ENCODE data around the gene NPAS3.

NPAS3 gene

GRCh38 chr14:33483541-33483940 lies 544.9 kb downstream of the NPAS3 start:
- no peaks in the 10 kb centered on the region for H3K9me3 Mint-ChIP-seq
- H3K27ac Mint-ChIP-seq = no peak overlapping the region
- ATAC-seq (replicated peaks) (no peak), DNase-seq (no peak)
- H3K36me3 Mint-ChIP-seq = no peaks in the 10 kb centered on the region
- H3K4me3 Mint-ChIP-seq = no peak overlapping the region
- no peaks in the 10 kb centered on the region for H3K27me3 Mint-ChIP-seq
- peaks cover 6 to 13% of the 10 kb centered on the region in 2 donors for H3K4me1 Mint-ChIP-seq

- Mint-ChIP-seq H3K9me3 (no peaks in the 10 kb centered on the region), H3K27me3 (no peaks in the 10 kb centered on the region), H3K27ac (no peak overlapping the region), H3K4me3 (no peak overlapping the region), H3K4me1 (peaks cover 6 to 13% of the 10 kb centered on the region in 2 donors), H3K36me3 (no peaks in the 10 kb centered on the region)
- ATAC-seq (replicated peaks) = peak; percentile 29
- no peak for DNase-seq
These were observed 545.6 kb downstream of the NPAS3 start for GRCh38 chr14:33484264-33484663.

- no peak overlapping the region for H3K27ac Mint-ChIP-seq
- H3K4me1 Mint-ChIP-seq = peaks cover 6 to 13% of the 10 kb centered on the region in 2 donors
- no peaks in the 10 kb centered on the region for H3K36me3 Mint-ChIP-seq
- no peak for ATAC-seq (replicated peaks)
- DNase-seq = no peak
- no peaks in the 10 kb centered on the region for H3K27me3 Mint-ChIP-seq
- H3K4me3 Mint-ChIP-seq = no peak overlapping the region
- H3K9me3 Mint-ChIP-seq = no peaks in the 10 kb centered on the region
These were observed 547.7 kb downstream of the NPAS3 start for GRCh38 chr14:33486332-33486890.

GRCh38 chr14:33488582-33488981 lies 549.9 kb downstream of the NPAS3 start:
- ATAC-seq (replicated peaks) (no peak), DNase-seq (no peak)
- H3K9me3 Mint-ChIP-seq = no peaks in the 10 kb centered on the region
- no peaks in the 10 kb centered on the region for H3K36me3 Mint-ChIP-seq
- H3K27me3 Mint-ChIP-seq = no peaks in the 10 kb centered on the region
- H3K4me1 Mint-ChIP-seq = peaks cover 6 to 12% of the 10 kb centered on the region in 2 donors
- H3K4me3 Mint-ChIP-seq = no peak overlapping the region
- H3K27ac Mint-ChIP-seq = no peak overlapping the region

GRCh38 chr14:33490555-33490954 lies 551.9 kb downstream of the NPAS3 start:
- Mint-ChIP-seq H3K36me3 (no peaks in the 10 kb centered on the region), H3K4me3 (no peak overlapping the region), H3K4me1 (no peaks in the 10 kb centered on the region), H3K9me3 (peaks cover 0 to 5% of the 10 kb centered on the region in 2 donors), H3K27me3 (no peaks in the 10 kb centered on the region), H3K27ac (no peak overlapping the region)
- DNase-seq (no peak), ATAC-seq (replicated peaks) (no peak)

- DNase-seq = no peak
- Mint-ChIP-seq H3K36me3 (no peaks in the 10 kb centered on the region), H3K4me1 (no peaks in the 10 kb centered on the region), H3K27ac (no peak overlapping the region), H3K4me3 (no peak overlapping the region), H3K27me3 (no peaks in the 10 kb centered on the region), H3K9me3 (peaks cover 0 to 5% of the 10 kb centered on the region in 2 donors)
- ATAC-seq (replicated peaks) = no peak
These were observed 552.4 kb downstream of the NPAS3 start for GRCh38 chr14:33491112-33491511.

GRCh38 chr14:33492491-33492890 lies 553.8 kb downstream of the NPAS3 start:
- no peak for DNase-seq
- H3K27me3 Mint-ChIP-seq = no peaks in the 10 kb centered on the region
- H3K9me3 Mint-ChIP-seq = peaks cover 0 to 5% of the 10 kb centered on the region in 2 donors
- ATAC-seq (replicated peaks) = no peak
- no peak overlapping the region for H3K4me3 Mint-ChIP-seq
- H3K27ac Mint-ChIP-seq = no peak overlapping the region
- H3K4me1 Mint-ChIP-seq = no peaks in the 10 kb centered on the region
- H3K36me3 Mint-ChIP-seq = no peaks in the 10 kb centered on the region

GRCh38 chr14:33493266-33493665 lies 554.6 kb downstream of the NPAS3 start:
- Mint-ChIP-seq H3K36me3 (no peaks in the 10 kb centered on the region), H3K27me3 (no peaks in the 10 kb centered on the region), H3K4me3 (no peak overlapping the region), H3K9me3 (peaks cover 0 to 5% of the 10 kb centered on the region in 2 donors), H3K4me1 (no peaks in the 10 kb centered on the region), H3K27ac (no peak overlapping the region)
- no peak for DNase-seq
- no peak for ATAC-seq (replicated peaks)

- Mint-ChIP-seq H3K27me3 (no peaks in the 10 kb centered on the region), H3K4me3 (no peak overlapping the region), H3K9me3 (peaks cover 0 to 5% of the 10 kb centered on the region in 2 donors), H3K4me1 (no peaks in the 10 kb centered on the region), H3K27ac (no peak overlapping the region), H3K36me3 (no peaks in the 10 kb centered on the region)
- ATAC-seq (replicated peaks) (no peak), DNase-seq (no peak)
These were observed 555.3 kb downstream of the NPAS3 start for GRCh38 chr14:33493990-33494389.

- H3K27ac Mint-ChIP-seq = no peak overlapping the region
- DNase-seq (no peak), ATAC-seq (replicated peaks) (no peak)
- no peak overlapping the region for H3K4me3 Mint-ChIP-seq
- H3K36me3 Mint-ChIP-seq = no peaks in the 10 kb centered on the region
- no peaks in the 10 kb centered on the region for H3K4me1 Mint-ChIP-seq
- H3K27me3 Mint-ChIP-seq = no peaks in the 10 kb centered on the region
- H3K9me3 Mint-ChIP-seq = peaks cover 0 to 8% of the 10 kb centered on the region in 2 donors
These were observed 561.0 kb downstream of the NPAS3 start for GRCh38 chr14:33499687-33500086.

GRCh38 chr14:33504246-33505099 lies 565.8 kb downstream of the NPAS3 start:
- Mint-ChIP-seq H3K36me3 (no peaks in the 10 kb centered on the region), H3K4me1 (no peaks in the 10 kb centered on the region), H3K4me3 (no peak overlapping the region), H3K9me3 (peaks cover 0 to 6% of the 10 kb centered on the region in 2 donors), H3K27me3 (peaks cover 4 to 6% of the 10 kb centered on the region in 2 donors), H3K27ac (no peak overlapping the region)
- DNase-seq (no peak), ATAC-seq (replicated peaks) (no peak)

GRCh38 chr14:33505266-33505962 lies 566.7 kb downstream of the NPAS3 start:
- peaks cover 4 to 6% of the 10 kb centered on the region in 2 donors for H3K27me3 Mint-ChIP-seq
- DNase-seq (no peak), ATAC-seq (replicated peaks) (no peak)
- H3K27ac Mint-ChIP-seq = no peak overlapping the region
- no peaks in the 10 kb centered on the region for H3K36me3 Mint-ChIP-seq
- no peaks in the 10 kb centered on the region for H3K4me1 Mint-ChIP-seq
- no peak overlapping the region for H3K4me3 Mint-ChIP-seq
- H3K9me3 Mint-ChIP-seq = peaks cover 0 to 5% of the 10 kb centered on the region in 2 donors

- no peak for ATAC-seq (replicated peaks)
- DNase-seq = no peak
- no peaks in the 10 kb centered on the region for H3K36me3 Mint-ChIP-seq
These were observed 567.3 kb downstream of the NPAS3 start for GRCh38 chr14:33505963-33506329.

GRCh38 chr14:33508126-33509062 lies 569.7 kb downstream of the NPAS3 start:
- Mint-ChIP-seq H3K9me3 (peaks cover 0 to 5% of the 10 kb centered on the region in 2 donors), H3K27ac (no peak overlapping the region)
- no peak for ATAC-seq (replicated peaks)

More at GRCh38 chr14:33505963-33506329, 567.3 kb downstream of the NPAS3 start:
- no peak overlapping the region for H3K27ac Mint-ChIP-seq
- H3K4me3 Mint-ChIP-seq = no peak overlapping the region
- H3K4me1 Mint-ChIP-seq = no peaks in the 10 kb centered on the region
- peaks cover 0 to 5% of the 10 kb centered on the region in 2 donors for H3K9me3 Mint-ChIP-seq
- peaks cover 4 to 6% of the 10 kb centered on the region in 2 donors for H3K27me3 Mint-ChIP-seq

More at GRCh38 chr14:33508126-33509062, 569.7 kb downstream of the NPAS3 start:
- H3K4me1 Mint-ChIP-seq = no peaks in the 10 kb centered on the region
- no peak overlapping the region for H3K4me3 Mint-ChIP-seq
- no peak for DNase-seq
- H3K27me3 Mint-ChIP-seq = peaks cover 4 to 6% of the 10 kb centered on the region in 2 donors
- H3K36me3 Mint-ChIP-seq = no peaks in the 10 kb centered on the region
